Activated CD4-positive, alpha-beta memory T cell treated with anti-CD3 and anti-CD28 coated beads, Interleukin-2, amount 10 ng/mL, durations not matched to agents 7 days and 5 days (primary cell): ENCODE data around the gene SNX3. TPM values are rescaled to one million over a fixed set of nuclear protein-coding genes. Genes with fewer than 3 reads are reported as not detected.
"Not testable (repeated sequence)": the region's sequence is repeated elsewhere in the genome, so short reads cannot be mapped to it uniquely, and the experiment has no call there.

Source experiments
- CTCF ChIA-PET: fragments of 350-600 bp; sonication (Branson Sonifier 250); formaldehyde crosslinking; loops from one replicate; lab custom pipeline; 2021; ENCODE audit warnings: antibody characterized with exemption, inconsistent platforms; lab: Charles Lee
- POLR2A ChIA-PET: fragments of 350-600 bp; sonication (Branson Sonifier 250); formaldehyde crosslinking; loops from one replicate; lab custom pipeline; 2021; ENCODE audit warnings: antibody characterized with exemption; lab: Charles Lee
- DNase-seq: peaks from one replicate; pipeline ENCODE4 v3.0.0-alpha.2; 2020
- H3K27ac Mint-ChIP-seq: one replicate; pipeline ENCODE4 v1.8.0; 2021; ENCODE audit warnings: mild to moderate bottlenecking, mixed read lengths
- H3K27me3 Mint-ChIP-seq: one replicate; pipeline ENCODE4 v1.8.0; 2021; ENCODE audit warnings: mixed read lengths
- H3K36me3 Mint-ChIP-seq: one replicate; pipeline ENCODE4 v1.8.0; 2021; ENCODE audit warnings: low read depth, mixed read lengths
- H3K4me1 Mint-ChIP-seq: one replicate; pipeline ENCODE4 v1.8.0; 2021; ENCODE audit warnings: mixed read lengths
- H3K4me3 Mint-ChIP-seq: one replicate; pipeline ENCODE4 v1.8.0; 2021; ENCODE audit warnings: mild to moderate bottlenecking, mixed read lengths
- H3K9me3 Mint-ChIP-seq: one replicate; pipeline ENCODE4 v1.8.0; 2021; ENCODE audit warnings: mixed read lengths
- total RNA-seq, 2 experiments: library from RNA; stranded (reverse); gene quantifications; one replicate each; pipeline ENCODE4 v1.2.3, GENCODE V29; 2021

Gene SNX3
- 10 to 100 TPM; 85.0 to 86.3 TPM for total RNA-seq

DNA sequence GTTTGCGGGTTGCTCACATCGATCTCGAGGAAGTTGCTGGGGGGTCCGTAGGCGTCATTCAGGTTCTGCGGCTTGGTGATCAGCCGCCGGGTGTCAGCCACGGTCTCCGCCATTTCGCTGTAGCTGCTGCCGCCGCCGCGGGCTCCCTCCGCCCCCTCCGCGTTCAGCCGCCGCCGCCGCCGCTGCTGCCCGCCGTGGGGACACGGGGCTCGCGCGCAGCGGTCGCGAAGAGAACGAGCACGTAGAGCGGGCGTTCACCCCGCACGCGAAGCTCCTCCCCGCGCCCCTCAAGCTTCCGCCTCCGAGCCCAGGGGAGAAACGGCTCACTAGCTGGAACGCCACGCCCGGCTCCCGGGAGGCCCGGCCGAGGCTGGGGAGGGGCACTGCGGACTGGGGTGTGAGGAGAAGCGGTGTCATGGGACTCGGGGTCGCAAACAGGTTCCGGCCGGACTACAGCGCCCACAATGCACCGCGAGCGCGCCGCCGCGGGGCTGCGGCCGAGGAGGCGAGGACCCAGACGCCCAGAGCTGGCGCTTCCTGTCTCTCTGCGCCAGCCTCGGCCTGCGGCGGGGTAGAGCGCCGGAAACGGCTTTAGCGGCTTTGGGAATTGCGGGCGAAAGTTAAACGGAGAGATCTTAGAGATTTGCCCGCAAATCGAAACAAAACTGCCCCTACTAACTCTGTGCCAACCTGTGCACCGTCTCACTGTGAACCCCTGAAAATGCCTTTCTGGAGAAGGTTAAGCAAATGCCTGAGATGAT, at the start of gene SNX3:
SNX3 (minus strand) TSS at position 232 of the 761 bp plus-strand sequence; CDS start at position 113, 119 bp downstream.
- DNase-seq, result peak; percentile 91
- no peaks in the 10 kb centered on the region for H3K9me3 Mint-ChIP-seq

DNA sequence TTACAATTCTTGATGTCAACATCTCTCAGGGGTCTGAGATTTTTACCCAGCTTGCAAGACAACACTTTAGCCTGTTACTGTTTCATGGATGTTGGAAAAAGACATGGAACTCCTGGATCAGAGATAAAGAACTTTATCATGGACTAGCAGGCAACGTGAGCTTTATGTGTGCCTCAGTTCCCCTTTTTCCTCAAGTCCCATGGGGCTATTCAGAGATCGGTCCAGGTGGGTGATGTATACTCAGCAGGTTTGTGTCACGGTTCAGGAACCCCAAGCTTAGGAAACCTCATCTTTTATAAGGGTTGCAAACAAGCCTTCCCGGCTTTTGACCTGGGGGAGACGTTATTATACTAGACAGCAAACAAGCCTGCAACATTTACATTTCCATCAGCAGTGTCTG, 49.0 kb upstream of the SNX3 start:
- no peak for DNase-seq
- Mint-ChIP-seq H3K36me3 (no peaks in the 10 kb centered on the region), H3K4me3 (no peak overlapping the region), H3K27me3 (no peaks in the 10 kb centered on the region), H3K27ac (no peak overlapping the region), H3K4me1 (peaks cover 11% of the 10 kb centered on the region), H3K9me3 (no peaks in the 10 kb centered on the region)
- ChIA-PET CTCF (no interaction called here), POLR2A (interaction anchor here (0.6 to 3.0 kb wide), 4 partner anchors 11 to 89 kb away, joined by 3 to 31 read pairs (median 8); partner anchors contain the start of gene AFG1L)

More for the DNA sequence above, at the start of gene SNX3:
- peaks cover 2% of the 10 kb centered on the region for H3K27me3 Mint-ChIP-seq
- H3K27ac Mint-ChIP-seq, result peak within 1 kb of the TSS; percentile 77
- peaks cover 6% of the 10 kb centered on the region for H3K36me3 Mint-ChIP-seq
- peaks cover 24% of the 10 kb centered on the region for H3K4me1 Mint-ChIP-seq
- ChIA-PET POLR2A (interaction anchor here (0.7 to 4.1 kb wide), 18 partner anchors 8 to 835 kb away, joined by 3 to 66 read pairs (median 4); partner anchors contain the start of genes AFG1L and CEP57L1), CTCF (interaction anchor here (0.5 to 2.4 kb wide), 7 partner anchors 19 to 231 kb away, joined by 3 to 7 read pairs (median 5); partner anchors contain the start of gene AFG1L)
- H3K4me3 Mint-ChIP-seq, result peak within 1 kb of the TSS; percentile 73

DNA sequence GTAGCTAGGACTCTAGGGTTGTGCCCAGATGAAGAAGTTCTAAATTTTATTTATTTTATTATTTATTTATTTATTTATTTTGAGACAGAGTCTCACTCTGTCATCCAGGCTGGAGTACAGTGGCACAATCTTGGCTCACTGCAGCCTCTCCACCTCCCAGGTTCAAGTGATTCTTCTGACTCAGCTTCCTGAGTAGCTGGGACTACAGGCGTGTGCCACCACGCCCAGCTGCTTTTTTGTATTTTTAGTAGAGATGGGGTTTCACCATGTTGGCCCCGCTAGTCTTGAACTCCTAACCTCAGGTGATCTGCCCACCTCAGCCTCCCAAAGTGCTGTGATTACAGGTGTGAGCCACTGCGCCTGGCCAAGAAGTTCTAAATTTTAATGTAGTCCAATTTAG, 47.8 kb upstream of the SNX3 start:
- not testable (repeated sequence) for H3K4me3 Mint-ChIP-seq, H3K36me3 Mint-ChIP-seq, H3K9me3 Mint-ChIP-seq, H3K27me3 Mint-ChIP-seq
- POLR2A ChIA-PET, result interaction anchor here (1.2 to 3.0 kb wide), 5 partner anchors 10 to 53 kb away, joined by 4 to 31 read pairs (median 9); partner anchors contain the start of genes AFG1L and SNX3
- peak; percentile 47 for DNase-seq
- peak overlapping the region; percentile 35 for H3K27ac Mint-ChIP-seq
- peaks cover 11% of the 10 kb centered on the region for H3K4me1 Mint-ChIP-seq
- CTCF ChIA-PET, result interaction anchor here (0.8 to 1.0 kb wide), 2 partner anchors 58 to 89 kb away, joined by 3 to 4 read pairs; no protein-coding TSS in a partner anchor

DNA sequence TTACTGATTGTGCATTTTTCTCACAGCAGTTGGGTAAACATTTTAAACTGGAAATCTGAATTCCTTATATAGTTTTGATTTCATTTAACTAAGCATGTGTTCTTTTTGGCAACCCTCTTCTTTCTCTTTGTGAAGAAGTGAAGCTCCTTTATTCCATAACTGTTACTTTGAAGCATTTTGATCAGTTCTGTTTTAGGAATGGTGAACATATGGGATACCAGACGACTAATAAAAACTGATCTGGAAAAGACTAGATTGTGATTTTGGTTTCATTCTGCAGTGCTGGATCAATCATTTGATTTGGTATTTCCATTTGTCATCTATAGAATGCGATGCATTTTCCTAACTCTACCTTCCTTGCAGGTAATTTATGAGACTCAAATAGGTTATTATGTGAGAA, 43.8 kb upstream of the SNX3 start:
- Mint-ChIP-seq H3K27ac (no peak overlapping the region), H3K27me3 (no peaks in the 10 kb centered on the region), H3K4me1 (peaks cover 8% of the 10 kb centered on the region), H3K4me3 (no peak overlapping the region), H3K9me3 (no peaks in the 10 kb centered on the region), H3K36me3 (peaks cover 3% of the 10 kb centered on the region)
- no peak for DNase-seq
- CTCF ChIA-PET, result interaction anchor here (1.0 kb wide), 1 partner anchor 10 kb away, joined by 5 read pairs; the partner anchor contains the start of gene AFG1L
- POLR2A ChIA-PET, result interaction anchor here (1.5 kb wide), 1 partner anchor 10 kb away, joined by 3 read pairs; no protein-coding TSS in a partner anchor

DNA sequence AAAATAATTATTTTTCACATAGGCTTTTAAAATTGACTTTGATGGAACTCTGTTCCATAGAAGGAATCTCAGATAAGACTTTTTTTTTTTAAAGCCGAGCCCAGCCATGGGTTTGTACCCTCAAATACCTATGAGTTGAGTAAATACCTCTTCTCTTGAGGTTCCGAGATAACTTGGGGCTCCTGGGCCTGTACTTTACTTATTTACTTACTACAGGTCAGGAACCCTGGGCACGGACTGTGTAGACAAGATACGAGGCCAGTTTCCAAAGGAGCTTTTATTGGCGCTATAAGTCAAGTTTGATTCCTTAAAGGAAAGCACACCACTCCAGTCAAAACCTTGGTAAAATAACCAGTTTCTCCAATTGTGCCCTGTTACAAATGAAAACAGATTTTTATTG, 41.5 kb upstream of the SNX3 start:
- Mint-ChIP-seq H3K27me3 (no peaks in the 10 kb centered on the region), H3K4me3 (no peak overlapping the region), H3K9me3 (no peaks in the 10 kb centered on the region), H3K36me3 (peaks cover 3% of the 10 kb centered on the region), H3K27ac (no peak overlapping the region), H3K4me1 (peaks cover 12% of the 10 kb centered on the region)
- ChIA-PET POLR2A (no interaction called here), CTCF (no interaction called here)
- DNase-seq, result no peak

DNA sequence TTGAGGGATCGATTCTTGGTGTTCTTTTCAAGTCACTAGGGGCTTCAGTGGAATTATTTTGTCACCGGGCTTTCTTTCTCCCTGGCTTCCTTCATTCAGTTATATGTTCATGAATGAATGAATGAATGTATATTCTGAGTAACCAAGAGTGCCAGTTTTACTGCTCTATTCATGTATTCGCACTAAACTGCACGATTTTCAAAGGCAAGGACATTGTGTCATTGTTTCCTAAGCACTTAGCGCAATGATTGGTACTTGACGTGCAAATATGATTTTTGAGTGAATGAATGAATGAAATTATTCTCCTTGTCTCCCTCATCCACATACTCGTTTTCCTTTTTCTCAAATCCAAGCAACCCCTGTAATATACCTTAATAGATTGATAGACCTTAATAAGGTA, 34.8 kb upstream of the SNX3 start:
- ChIA-PET POLR2A (interaction anchor here (0.6 to 4.5 kb wide), 16 partner anchors 8 to 1087 kb away, joined by 3 to 66 read pairs (median 3); partner anchors contain the start of genes ARMC2, CD164, PDSS2 and SNX3), CTCF (interaction anchor here (1.2 to 1.8 kb wide), 3 partner anchors 9 to 196 kb away, joined by 3 to 7 read pairs (median 5); partner anchors contain the start of gene SNX3)
- Mint-ChIP-seq H3K4me3 (peak overlapping the region; percentile 93), H3K4me1 (peaks cover 25% of the 10 kb centered on the region), H3K27ac (peak overlapping the region; percentile 97), H3K36me3 (peaks cover 4% of the 10 kb centered on the region), H3K9me3 (no peaks in the 10 kb centered on the region), H3K27me3 (no peaks in the 10 kb centered on the region)
- no peak for DNase-seq

DNA sequence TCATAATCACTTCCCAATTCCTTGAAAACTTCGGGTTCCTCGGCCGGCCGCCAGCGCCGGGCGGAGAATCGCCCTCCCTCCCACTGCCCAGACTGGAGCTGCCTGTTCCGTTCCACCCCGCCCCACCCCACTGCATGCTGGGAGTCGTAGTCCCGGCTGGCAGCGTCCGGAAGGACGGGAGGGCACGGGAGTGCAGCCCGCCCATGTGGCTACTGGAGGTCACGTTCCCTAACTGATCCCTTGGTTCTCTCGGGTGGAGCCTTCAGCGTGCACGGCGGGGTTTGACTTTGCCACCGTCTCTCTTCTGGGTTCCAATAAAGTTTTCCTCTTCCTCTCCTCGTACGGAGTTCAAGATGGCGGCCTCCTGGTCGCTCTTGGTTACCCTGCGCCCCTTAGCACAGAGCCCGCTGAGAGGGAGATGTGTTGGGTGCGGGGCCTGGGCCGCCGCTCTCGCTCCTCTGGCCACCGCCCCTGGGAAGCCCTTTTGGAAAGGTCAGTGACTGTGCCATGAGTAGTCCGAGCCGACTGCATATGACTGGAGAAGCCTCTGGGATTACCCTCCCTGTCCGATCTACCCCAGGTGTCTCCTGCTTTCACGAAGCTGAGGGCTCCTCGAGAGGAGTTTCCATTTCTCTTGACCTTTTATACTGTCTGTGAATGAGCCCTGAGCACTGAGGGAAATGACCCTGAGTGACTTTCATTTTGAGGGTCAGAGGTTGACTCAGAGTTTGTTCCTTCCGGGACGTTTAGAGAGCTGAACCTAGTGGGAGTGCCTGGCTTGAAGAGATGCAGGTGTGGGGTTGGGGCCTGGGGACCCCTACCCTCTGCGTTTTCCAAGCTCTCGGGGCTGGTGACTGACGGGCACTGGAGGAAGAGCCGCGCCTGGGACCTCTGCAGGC, 34.1 kb upstream of the SNX3 start, which contains the start of gene AFG1L:
AFG1L (plus strand) TSS at position 328 of the 899 bp plus-strand sequence; CDS start at position 354, 26 bp downstream.
- H3K27ac Mint-ChIP-seq, result peak within 1 kb of the TSS; percentile 97
- no peaks in the 10 kb centered on the region for H3K9me3 Mint-ChIP-seq
- CTCF ChIA-PET, result interaction anchor here (0.6 to 1.8 kb wide), 4 partner anchors 9 to 196 kb away, joined by 3 to 7 read pairs (median 4); partner anchors contain the start of gene SNX3
- peaks cover 4% of the 10 kb centered on the region for H3K36me3 Mint-ChIP-seq
- peak; percentile 90 for DNase-seq
- H3K27me3 Mint-ChIP-seq, result no peaks in the 10 kb centered on the region
- peaks cover 25% of the 10 kb centered on the region for H3K4me1 Mint-ChIP-seq
- POLR2A ChIA-PET, result interaction anchor here (0.6 to 4.5 kb wide), 19 partner anchors 9 to 1088 kb away, joined by 3 to 66 read pairs (median 3); partner anchors contain the start of genes ARMC2, CD164, PDSS2 and SNX3
- peak within 1 kb of the TSS; percentile 93 for H3K4me3 Mint-ChIP-seq

DNA sequence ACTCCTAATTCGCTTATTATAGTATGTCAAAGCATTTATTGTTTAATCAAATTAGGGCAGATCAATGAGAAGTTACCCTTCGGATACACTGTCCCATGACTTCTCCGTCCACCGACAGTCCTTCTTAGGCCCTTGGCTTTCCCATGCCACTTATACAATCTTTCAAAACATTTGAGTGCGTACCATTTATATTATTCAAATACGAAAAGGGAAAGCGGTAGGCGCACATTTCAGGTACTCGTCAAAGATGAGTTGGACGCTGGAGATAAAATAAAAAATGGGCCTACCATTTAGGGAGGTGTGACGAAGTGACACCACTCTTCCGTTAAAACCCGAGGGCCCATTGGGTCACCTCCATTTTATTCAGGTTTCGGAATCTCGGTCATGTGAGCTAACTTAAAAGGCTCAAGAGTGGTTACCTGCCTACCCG, 33.5 kb upstream of the SNX3 start:
- H3K36me3 Mint-ChIP-seq, result peaks cover 4% of the 10 kb centered on the region
- peak overlapping the region; percentile 93 for H3K4me3 Mint-ChIP-seq
- no peaks in the 10 kb centered on the region for H3K27me3 Mint-ChIP-seq
- H3K27ac Mint-ChIP-seq, result peak overlapping the region; percentile 97
- DNase-seq, result no peak
- H3K9me3 Mint-ChIP-seq, result no peaks in the 10 kb centered on the region
- ChIA-PET CTCF (interaction anchor here (1.5 to 1.8 kb wide), 2 partner anchors 10 to 33 kb away, joined by 5 to 7 read pairs; partner anchors contain the start of gene SNX3), POLR2A (interaction anchor here (0.7 to 4.5 kb wide), 8 partner anchors 9 to 126 kb away, joined by 3 to 66 read pairs (median 4); partner anchors contain the start of gene SNX3)
- peaks cover 26% of the 10 kb centered on the region for H3K4me1 Mint-ChIP-seq

DNA sequence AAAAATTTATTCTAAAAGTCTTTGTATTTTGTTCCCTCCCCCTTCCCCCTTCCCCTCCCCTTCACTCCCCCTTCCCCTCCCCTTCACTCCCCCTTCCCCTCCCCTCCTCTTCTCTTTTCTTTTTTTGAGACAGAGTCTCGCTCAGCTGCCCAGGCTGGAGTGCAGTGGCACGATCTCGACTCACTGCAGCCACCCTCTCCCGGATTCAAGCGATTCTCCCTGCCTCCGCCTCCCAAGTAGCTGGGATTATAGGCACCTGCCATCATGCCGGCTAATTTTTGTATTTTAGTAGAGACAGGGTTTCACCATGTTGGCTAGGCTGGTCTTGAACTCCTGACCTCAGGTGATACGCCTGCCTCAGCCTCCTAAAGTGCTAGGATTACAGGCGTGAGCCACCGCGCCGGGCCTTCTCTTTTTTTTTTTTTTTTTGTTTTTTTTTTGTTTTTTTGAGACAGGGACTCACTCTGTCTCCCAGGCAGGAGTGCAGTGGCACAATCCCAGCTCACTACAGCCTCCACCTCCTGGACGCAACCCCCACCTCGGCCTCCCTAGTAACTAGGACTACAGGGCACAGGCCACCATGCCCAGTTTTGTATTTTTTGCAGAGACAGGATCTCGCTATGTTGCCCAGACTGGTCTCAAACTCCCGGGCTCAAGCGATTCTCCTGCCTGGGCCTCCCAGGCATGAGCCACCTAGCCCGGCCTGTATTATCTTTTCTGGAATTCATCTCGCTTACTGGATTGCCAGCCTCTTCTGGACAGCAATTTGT, 32.9 kb upstream of the SNX3 start:
- POLR2A ChIA-PET, result interaction anchor here (0.7 to 4.5 kb wide), 6 partner anchors 10 to 56 kb away, joined by 3 to 66 read pairs (median 7); partner anchors contain the start of gene SNX3
- Mint-ChIP-seq H3K36me3 (peaks cover 4% of the 10 kb centered on the region), H3K4me3 (peak overlapping the region; percentile 93), H3K9me3 (no peaks in the 10 kb centered on the region), H3K4me1 (peaks cover 29% of the 10 kb centered on the region), H3K27me3 (no peaks in the 10 kb centered on the region), H3K27ac (peak overlapping the region; percentile 97)
- CTCF ChIA-PET, result interaction anchor here (1.8 kb wide), 1 partner anchor 33 kb away, joined by 7 read pairs; the partner anchor contains the start of gene SNX3
- no peak for DNase-seq

DNA sequence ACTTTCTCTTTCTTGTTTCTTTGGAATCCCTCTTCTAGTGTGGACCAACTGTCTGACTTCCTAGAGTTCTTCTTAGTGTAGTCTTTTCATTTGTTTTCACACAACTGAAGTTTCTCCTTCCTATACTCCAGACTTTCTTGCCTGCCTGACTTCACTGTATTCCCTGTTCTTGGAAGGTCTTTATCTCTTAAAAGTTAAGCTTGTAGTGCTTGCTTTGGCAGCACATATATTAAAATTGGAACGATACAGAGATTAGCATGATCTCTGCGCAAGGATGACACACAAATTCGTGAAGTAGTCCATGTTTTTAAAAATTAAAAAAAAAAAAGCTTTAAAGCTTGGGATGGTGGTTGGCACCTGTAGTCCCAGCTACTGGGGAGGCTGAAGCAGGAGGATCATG, 31.7 kb upstream of the SNX3 start:
- H3K4me1 Mint-ChIP-seq, result peaks cover 33% of the 10 kb centered on the region
- H3K36me3 Mint-ChIP-seq, H3K27ac Mint-ChIP-seq, CTCF ChIA-PET, H3K27me3 Mint-ChIP-seq, DNase-seq, H3K4me3 Mint-ChIP-seq, H3K9me3 Mint-ChIP-seq: not testable (repeated sequence)
- POLR2A ChIA-PET, result interaction anchor here (1.6 kb wide), 1 partner anchor 31 kb away, joined by 5 read pairs; the partner anchor contains the start of gene SNX3

DNA sequence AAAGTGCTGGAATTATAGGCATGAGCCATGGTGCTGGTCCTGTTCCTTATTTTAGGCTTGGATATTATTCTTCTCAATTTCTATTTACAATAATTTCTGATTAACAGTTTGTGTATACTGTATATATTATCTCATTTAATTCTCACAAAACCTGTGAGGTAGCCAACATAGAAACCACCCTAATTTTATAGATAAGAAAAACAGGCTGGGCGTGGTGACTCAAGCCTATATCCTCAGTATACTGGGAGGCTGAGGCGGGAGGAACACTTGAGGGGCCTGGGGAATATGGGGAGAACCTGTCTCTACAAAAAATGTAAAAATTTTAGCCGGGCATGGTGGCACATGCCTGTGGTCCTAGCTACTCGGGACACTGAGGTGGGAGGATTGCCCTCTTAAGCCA, 30.3 kb upstream of the SNX3 start:
- no peak for DNase-seq
- Mint-ChIP-seq H3K4me1 (peaks cover 45% of the 10 kb centered on the region), H3K27ac (no peak overlapping the region), H3K27me3 (no peaks in the 10 kb centered on the region), H3K36me3 (peaks cover 4% of the 10 kb centered on the region), H3K4me3 (no peak overlapping the region), H3K9me3 (no peaks in the 10 kb centered on the region)
- POLR2A ChIA-PET, result no interaction called here
- CTCF ChIA-PET, result no interaction called here
